ENCODE data around the gene LRRC10.

LRRC10 gene

DNA sequence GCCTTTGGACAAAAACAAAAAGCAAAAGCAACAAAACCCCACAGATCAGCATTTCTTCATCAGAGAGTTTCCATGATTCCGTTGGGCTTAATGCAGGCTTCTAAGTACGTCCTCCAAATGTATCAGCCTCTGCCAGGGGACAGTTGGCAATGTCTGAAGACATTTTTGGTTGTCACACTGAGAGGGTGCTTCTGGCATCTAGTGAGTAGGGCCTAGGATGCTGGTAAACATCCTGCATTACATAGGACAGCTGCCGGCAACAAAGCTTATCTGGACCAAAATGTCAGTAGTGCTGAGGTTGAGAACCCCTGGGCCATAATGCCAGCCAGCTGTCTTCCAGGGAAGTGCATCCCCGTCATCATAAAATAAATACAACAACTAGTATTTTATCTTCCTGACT, 9.4 kb upstream of the LRRC10 start:
- Histone ChIP-seq H3K36me3 (ENCODE audit: insufficient read depth, low read length) (no peaks in the 10 kb centered on the region; the same call in 1 of the 2 replicates), H3K9me3 (ENCODE audit: low read length) (no peaks in the 10 kb centered on the region), H3K4me3 (ENCODE audit: low read depth, low read length, poor library complexity, severe bottlenecking) (no peak overlapping the region), H2AFZ (ENCODE audit: low read length) (no peak overlapping the region), H3K79me2 (ENCODE audit: insufficient read depth, low read length) (no peaks in the 10 kb centered on the region), H3K27me3 (ENCODE audit: insufficient read depth, low read length) (0 out of 2 replicates have a peak, but pooled peaks cover 5% of the 10 kb centered on the region), H3K4me1 (ENCODE audit: insufficient read depth, low read length, severe bottlenecking) (no peaks in the 10 kb centered on the region), H3K9ac (ENCODE audit: low read length) (no peak overlapping the region), H3F3A (ENCODE audit: insufficient read depth, low read length) (no peaks in the 10 kb centered on the region), H3K4me2 (ENCODE audit: low read length) (no peak overlapping the region), H3K27ac (ENCODE audit: low read depth, low read length, poor library complexity, severe bottlenecking) (no peak overlapping the region), H4K20me1 (ENCODE audit: insufficient read depth, low read length) (no peaks in the 10 kb centered on the region), H3K9me2 (ENCODE audit: low read depth, low read length) (no peaks in the 10 kb centered on the region)
- no peak for TF ChIP-seq EZH2 (IDR thresholded peaks at IDR 0.05; ENCODE audit: borderline replicate concordance, low read length)
- no peak for TF ChIP-seq CTCF (IDR thresholded peaks at IDR 0.05; ENCODE audit: low read length)

GRCh38 chr12:69619050-69619449, 8.3 kb upstream of the LRRC10 start:
- no peaks in the 10 kb centered on the region; the same call in 1 of the 2 replicates for H3K36me3 ChIP-seq (ENCODE audit: insufficient read depth, low read length)
- 0 out of 2 replicates have a peak, but pooled peaks cover 5% of the 10 kb centered on the region for H3K27me3 ChIP-seq (ENCODE audit: insufficient read depth, low read length)
- H3K9me3 ChIP-seq (ENCODE audit: low read length) = no peaks in the 10 kb centered on the region
- H3K4me1 ChIP-seq (ENCODE audit: insufficient read depth, low read length, severe bottlenecking) = no peaks in the 10 kb centered on the region
- no peak overlapping the region for H3K4me3 ChIP-seq (ENCODE audit: low read depth, low read length, poor library complexity, severe bottlenecking)
- H2AFZ ChIP-seq (ENCODE audit: low read length) = no peak overlapping the region
- H3K79me2 ChIP-seq (ENCODE audit: insufficient read depth, low read length) = no peaks in the 10 kb centered on the region
- H3K9me2 ChIP-seq (ENCODE audit: low read depth, low read length) = no peaks in the 10 kb centered on the region
- H3F3A ChIP-seq (ENCODE audit: insufficient read depth, low read length) = no peaks in the 10 kb centered on the region
- no peak overlapping the region for H3K9ac ChIP-seq (ENCODE audit: low read length)
- H3K27ac ChIP-seq (ENCODE audit: low read depth, low read length, poor library complexity, severe bottlenecking) = no peak overlapping the region
- no peaks in the 10 kb centered on the region for H4K20me1 ChIP-seq (ENCODE audit: insufficient read depth, low read length)
- TF ChIP-seq CTCF (IDR thresholded peaks at IDR 0.05; ENCODE audit: low read length) = no peak
- TF ChIP-seq EZH2 (IDR thresholded peaks at IDR 0.05; ENCODE audit: borderline replicate concordance, low read length) = no peak
- H3K4me2 ChIP-seq (ENCODE audit: low read length) = no peak overlapping the region

DNA sequence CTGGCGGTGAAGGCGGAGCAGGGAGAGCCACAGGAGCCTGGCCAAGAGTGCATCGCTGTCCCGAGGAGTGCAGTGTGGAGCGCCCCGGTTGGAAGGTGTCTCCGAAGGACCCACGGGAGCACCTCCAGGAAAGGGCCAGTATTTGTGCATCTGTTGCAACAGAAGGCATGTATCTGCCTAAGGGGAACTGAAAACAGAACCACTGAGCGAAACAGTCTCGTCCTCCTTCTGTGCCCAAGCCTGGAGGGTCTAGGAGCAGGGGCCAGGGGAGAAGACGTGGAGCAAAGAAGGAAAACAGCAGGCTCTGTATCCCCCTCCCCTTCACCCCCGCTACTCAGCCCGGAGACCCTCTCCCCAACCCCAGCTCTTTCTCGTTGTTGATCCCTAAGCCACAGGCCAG, 5.3 kb upstream of the LRRC10 start:
- TF ChIP-seq EZH2 (IDR thresholded peaks at IDR 0.05; ENCODE audit: borderline replicate concordance, low read length) = no peak
- TF ChIP-seq CTCF (IDR thresholded peaks at IDR 0.05; ENCODE audit: low read length) = no peak
- H3K36me3 ChIP-seq (ENCODE audit: insufficient read depth, low read length) = no peaks in the 10 kb centered on the region; the same call in 1 of the 2 replicates
- no peaks in the 10 kb centered on the region for H4K20me1 ChIP-seq (ENCODE audit: insufficient read depth, low read length)
- H3K4me2 ChIP-seq (ENCODE audit: low read length) = no peak overlapping the region
- no peak overlapping the region for H3K4me3 ChIP-seq (ENCODE audit: low read depth, low read length, poor library complexity, severe bottlenecking)
- H3F3A ChIP-seq (ENCODE audit: insufficient read depth, low read length) = no peaks in the 10 kb centered on the region
- H3K9me2 ChIP-seq (ENCODE audit: low read depth, low read length) = no peaks in the 10 kb centered on the region
- H3K27ac ChIP-seq (ENCODE audit: low read depth, low read length, poor library complexity, severe bottlenecking) = no peak overlapping the region
- H3K79me2 ChIP-seq (ENCODE audit: insufficient read depth, low read length) = no peaks in the 10 kb centered on the region
- H2AFZ ChIP-seq (ENCODE audit: low read length) = no peak overlapping the region
- H3K9me3 ChIP-seq (ENCODE audit: low read length) = no peaks in the 10 kb centered on the region
- no peak overlapping the region for H3K9ac ChIP-seq (ENCODE audit: low read length)
- H3K4me1 ChIP-seq (ENCODE audit: insufficient read depth, low read length, severe bottlenecking) = no peaks in the 10 kb centered on the region
- 0 out of 2 replicates have a peak, but pooled peaks cover 5% of the 10 kb centered on the region for H3K27me3 ChIP-seq (ENCODE audit: insufficient read depth, low read length)

Measured in OCI-LY1 (cell line).